NCI-H524 (cell line): ENCODE data around the gene IZUMO1R.
"Not testable (repeated sequence)": the region's sequence is repeated elsewhere in the genome, so short reads cannot be mapped to it uniquely, and the experiment has no call there.

ENCODE experiments used
- DNase-seq, 2 experiments: peaks; one replicate each; lab custom pipeline; 2025; lab: John Stamatoyannopoulos, UW

The IZUMO1R gene

DNA sequence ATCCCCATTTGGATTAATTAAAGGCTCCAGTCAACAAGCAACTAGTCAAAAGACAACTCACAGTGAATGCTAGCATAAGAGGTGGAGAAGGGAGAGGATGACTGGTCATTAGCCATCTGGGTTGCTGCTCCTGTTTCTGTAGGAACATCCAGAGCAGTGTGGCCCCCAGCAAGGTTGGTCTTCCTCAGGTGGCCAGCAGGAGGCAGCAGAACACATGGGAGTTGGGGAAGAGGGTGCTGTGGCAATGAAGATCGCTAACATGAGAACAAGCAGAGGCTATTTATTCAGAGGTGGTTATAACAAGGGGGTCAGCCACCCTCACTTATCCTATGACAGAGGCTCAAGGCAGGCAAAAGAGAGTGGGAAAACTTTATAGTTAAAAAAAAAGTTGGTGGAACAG lies 21.3 kb downstream of the IZUMO1R start:
- no peak for DNase-seq

DNA sequence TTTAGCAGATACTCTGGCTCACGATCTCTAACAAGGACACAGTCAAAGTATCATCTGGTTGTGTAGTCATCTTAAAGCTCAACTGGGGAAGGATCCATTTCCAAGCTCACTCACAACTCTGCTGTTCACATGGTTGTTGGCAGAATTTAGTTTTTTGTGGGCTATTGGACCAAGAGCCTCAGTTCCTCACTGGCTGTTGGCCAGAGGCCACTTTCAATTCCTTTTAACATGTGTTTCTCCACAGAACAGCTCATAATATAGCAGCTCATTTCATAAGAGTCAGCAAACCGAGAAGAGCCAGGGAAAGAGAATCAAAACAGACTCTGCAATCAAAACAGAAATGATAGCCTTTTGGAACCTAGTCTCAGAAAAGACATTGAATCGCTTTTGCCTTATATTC lies 22.6 kb downstream of the IZUMO1R start:
- no peak for DNase-seq

DNA sequence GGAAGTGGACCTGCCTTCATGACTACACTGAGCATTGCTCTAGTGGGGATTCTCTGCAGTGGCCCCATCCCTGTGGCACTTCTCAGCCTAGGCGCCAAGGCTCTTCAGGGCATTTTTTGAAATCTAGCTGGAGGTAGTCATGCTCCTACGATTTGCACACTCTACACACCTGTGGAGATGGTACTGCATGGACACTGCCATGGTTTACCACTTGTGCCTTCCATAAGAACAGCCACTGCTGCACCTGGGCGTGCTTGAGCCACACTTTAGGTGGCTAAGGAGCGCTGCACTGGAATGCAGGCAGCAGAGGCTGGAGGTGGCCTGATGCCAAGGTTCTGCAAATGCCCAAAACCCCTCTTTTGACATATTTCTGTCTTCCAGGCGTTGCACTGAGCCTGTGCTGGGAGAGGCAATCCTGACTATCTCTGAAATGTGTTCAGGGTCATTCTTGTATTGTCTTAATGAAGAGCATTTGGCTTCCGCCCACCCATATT lies 24.3 kb downstream of the IZUMO1R start:
- DNase-seq = no peak

DNA sequence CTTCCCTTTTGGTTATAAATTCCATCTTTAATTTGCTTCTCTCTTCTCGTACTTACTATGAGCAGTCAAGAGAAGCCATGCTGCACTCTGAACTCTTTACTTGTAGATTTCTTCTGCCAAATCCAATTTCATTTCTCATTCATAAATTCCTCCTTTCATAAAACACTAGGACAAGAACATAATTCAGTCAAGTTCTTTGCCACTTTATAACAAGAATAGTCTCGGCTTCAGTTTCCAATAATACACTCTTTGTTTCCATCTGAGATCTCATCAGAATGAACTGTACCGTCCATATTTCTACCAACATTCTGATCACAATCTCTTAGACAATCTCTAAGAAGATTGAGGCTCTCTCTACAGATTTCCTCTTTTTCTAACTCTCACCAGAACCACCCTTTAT lies 25.1 kb downstream of the IZUMO1R start:
- DNase-seq = no peak

DNA sequence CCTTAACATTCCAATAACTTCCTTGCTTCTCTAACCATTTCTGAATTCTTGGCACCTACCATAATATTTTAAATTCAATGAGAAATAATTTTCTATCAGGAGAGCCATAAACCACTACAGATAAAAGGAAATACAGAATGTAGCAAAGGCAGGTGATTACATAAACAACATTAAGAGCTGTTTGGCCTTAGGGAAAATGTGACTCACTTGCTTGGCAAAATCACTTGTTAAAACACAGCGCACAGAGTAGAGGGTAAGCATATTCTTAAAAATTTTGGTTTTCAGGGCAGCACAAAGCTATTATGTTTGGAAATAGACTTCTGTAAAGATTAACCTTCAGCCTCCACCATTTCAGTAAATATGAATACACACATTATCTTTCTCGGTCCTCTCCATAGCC lies 26.4 kb downstream of the IZUMO1R start:
- no peak for DNase-seq

DNA sequence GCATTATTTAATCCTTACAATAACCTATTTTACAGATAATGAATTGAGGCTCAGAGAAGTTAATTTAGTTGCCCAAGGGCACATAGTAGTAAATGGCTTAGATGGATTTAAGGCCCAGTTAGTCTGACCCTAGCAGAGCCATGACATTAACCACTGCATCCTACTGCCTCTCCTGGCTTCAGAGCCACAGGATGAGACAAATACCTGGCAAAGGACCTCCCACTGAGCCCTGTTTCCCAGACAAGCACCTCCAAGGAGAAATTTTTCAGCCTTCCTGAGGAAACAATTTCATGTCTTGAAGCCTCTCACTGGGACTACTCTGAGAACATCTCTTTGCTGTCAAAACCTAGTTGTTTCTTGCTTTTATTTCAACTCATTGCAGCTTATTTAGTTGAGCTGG lies 28.4 kb downstream of the IZUMO1R start:
- no peak for DNase-seq

DNA sequence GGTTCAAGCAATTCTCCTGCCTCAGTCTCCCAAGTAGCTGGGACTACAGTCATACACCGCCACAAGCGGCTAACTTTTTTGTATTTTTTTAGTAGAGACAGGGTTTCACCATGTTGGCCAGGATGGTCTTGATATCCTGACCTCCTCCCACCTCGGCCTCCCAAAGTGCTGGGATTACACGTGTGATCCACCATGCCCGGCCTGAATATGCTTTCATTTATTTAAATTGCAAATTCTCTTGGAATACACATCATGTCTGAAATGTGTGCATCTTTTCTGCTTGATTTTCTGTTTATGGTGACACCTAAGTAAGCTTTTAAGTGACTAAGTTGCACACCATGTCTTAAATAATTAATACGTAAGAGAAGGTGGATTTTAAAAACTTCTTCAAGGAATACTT lies 31.7 kb downstream of the IZUMO1R start:
- no peak for DNase-seq

DNA sequence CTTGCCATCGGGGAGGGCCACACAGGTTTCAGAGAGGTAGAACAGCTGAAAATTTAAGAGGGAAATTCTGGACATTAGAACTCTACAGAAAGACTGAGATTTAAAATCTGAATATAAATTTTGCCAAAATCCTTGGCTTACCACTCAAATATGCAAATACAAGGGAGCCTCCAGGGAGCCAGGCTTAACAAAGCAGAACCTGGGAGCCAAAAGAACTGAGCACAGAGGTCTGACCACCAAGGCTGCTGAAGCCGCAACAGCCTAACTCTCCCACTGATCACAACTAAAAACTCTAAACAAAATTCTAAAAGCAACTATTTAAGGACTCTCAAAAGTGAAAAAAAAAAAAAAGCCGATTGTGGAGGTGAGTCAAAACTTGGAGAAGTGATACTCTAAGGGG lies 34.3 kb downstream of the IZUMO1R start:
- DNase-seq = no peak

DNA sequence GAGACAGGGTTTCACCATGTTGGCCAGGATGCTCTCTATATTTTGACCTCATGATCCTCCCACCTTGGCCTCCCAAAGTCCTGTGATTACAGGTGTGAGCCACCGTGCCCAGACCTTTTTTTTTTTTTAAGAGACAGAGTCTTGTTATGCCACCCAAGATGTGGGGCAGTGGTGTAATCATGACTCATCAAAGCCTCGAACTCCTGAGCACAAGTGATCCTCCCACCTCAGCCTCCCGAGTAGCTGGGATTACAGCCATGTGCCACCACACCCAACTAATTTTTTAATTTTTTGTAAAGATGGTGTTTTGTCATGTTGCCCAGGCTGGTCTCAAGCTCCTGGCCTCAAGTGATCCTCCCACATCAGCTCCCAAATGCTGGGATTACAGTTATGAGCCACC lies 37.9 kb downstream of the IZUMO1R start:
- DNase-seq = no peak

DNA sequence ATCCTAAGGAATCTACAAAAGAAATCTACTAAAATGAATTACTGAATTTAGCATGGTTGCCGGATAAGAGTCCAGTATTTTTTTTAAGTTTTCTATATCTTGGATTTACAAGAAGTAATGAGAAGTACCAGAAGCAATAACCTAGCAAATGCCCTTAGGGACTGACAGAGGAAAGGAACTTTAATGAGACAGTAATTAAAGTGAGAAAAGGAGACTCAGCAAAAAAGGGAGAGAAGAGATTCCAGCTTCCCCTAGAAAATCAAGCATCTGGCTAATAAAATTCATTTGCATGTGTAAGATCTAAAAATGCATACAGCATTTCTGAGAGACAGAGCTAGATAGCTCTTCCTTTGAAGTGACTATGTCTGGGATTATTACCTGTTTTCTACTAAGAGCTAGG lies 39.1 kb downstream of the IZUMO1R start:
- DNase-seq = no peak

DNA sequence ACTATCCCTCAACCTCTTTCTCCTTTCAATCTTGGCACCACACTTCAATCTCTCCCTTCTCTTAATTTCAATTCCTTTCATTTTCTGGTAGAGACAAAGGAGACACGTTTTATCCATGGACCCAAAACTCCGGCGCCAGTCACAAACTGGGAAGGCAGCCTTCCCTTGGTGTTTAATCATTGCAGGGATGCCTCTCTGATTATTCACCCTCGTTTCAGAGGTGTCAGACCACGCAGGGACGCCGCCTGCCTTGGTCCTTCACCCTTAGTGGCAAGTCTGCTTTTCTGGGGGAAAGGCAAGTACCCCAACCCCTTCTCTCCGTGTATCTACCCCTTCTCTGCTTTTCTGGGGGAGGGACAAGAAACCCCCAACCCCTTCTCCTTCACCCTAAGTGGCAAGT lies 41.9 kb downstream of the IZUMO1R start:
- DNase-seq = not testable (repeated sequence)

DNA sequence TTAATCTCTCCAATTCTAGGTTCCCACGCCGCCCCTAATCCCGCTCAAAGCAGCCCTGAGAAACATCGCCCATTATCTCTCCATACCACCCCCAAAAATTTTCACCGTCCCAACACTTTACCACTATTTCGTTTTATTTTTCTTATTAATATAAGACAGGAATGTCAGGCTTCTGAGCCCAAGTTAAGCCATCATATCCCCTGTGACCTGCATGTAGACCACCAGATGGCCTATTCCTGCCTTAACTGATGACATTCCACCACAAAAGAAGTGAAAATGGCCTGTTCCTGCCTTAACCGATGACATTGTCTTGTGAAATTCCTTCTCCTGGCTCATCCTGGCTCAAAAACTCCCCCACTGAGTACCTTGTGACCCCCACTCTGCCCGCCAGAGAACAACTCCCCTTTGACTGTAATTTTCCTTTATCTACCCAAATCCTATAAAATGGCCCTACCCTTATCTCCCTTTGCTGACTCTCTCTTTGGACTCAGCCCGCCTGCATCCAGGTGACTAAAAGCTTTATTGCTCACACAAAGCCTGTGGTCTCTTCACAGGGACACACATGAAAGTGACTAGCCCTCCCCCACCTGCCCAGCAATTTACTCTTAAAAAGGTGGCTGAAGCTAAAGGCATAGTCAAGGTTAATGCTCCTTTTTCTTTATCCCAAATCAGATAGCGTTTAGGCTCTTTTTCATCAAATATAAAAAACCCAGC lies 46.6 kb downstream of the IZUMO1R start:
- DNase-seq = not testable (repeated sequence)
